Endothelial cell (in vitro differentiated cells): ENCODE measurements around the gene NRG2. TPM values are rescaled to one million over a fixed set of nuclear protein-coding genes. Genes with fewer than 3 reads are reported as not detected.
A peak's percentile ranks its signal among the peaks of the same experiment; 100 is the strongest.

Source experiments
- DNase-seq: peaks from one replicate; pipeline ENCODE4 v3.0.0; 2021; ENCODE audit warnings: low spot score
- H3K27ac Mint-ChIP-seq: one replicate; pipeline ENCODE4 v1.8.0; 2021; ENCODE audit warnings: mixed read lengths, inconsistent platforms; ENCODE audit not compliant: unreplicated experiment
- H3K27me3 Mint-ChIP-seq: one replicate; pipeline ENCODE4 v1.8.0; 2021; ENCODE audit warnings: mild to moderate bottlenecking, moderate library complexity, mixed read lengths, inconsistent platforms; ENCODE audit not compliant: unreplicated experiment
- H3K36me3 Mint-ChIP-seq: one replicate; pipeline ENCODE4 v1.8.0; 2021; ENCODE audit warnings: mild to moderate bottlenecking, low read depth, mixed read lengths, inconsistent platforms; ENCODE audit not compliant: unreplicated experiment
- H3K4me1 Mint-ChIP-seq: one replicate; pipeline ENCODE4 v1.8.0; 2021; ENCODE audit warnings: mild to moderate bottlenecking, mixed read lengths, inconsistent platforms; ENCODE audit not compliant: unreplicated experiment
- H3K4me3 Mint-ChIP-seq: one replicate; pipeline ENCODE4 v1.8.0; 2021; ENCODE audit warnings: mild to moderate bottlenecking, mixed read lengths, inconsistent platforms; ENCODE audit not compliant: unreplicated experiment
- H3K9me3 Mint-ChIP-seq: one replicate; pipeline ENCODE4 v1.8.0; 2021; ENCODE audit warnings: mixed read lengths, inconsistent platforms; ENCODE audit not compliant: unreplicated experiment
- CTCF ChIP-seq: fragments of 200-600 bp; sonication (generic); IDR thresholded peaks from one replicate; pipeline ENCODE4 v1.5.0; 2021; ENCODE audit warnings: antibody characterized with exemption; ENCODE audit not compliant: unreplicated experiment
- total RNA-seq: library from RNA; stranded (reverse); fragmentation: NEBNext Ultra II Directional; extraction: Animal tissue kit (Norgen Biotek cat#: 25700); gene quantifications from one replicate; pipeline ENCODE4 v1.2.1, GENCODE V29; 2021; ENCODE audit not compliant: unreplicated experiment

The NRG2 gene
- total RNA-seq, 1 donor from 2014 or later, result not detected

- Mint-ChIP-seq H3K36me3 (peaks cover 2% of the 10 kb centered on the region), H3K9me3 (no peaks in the 10 kb centered on the region), H3K27me3 (peaks cover 7% of the 10 kb centered on the region), H3K4me3 (no peak overlapping the region), H3K27ac (no peak overlapping the region), H3K4me1 (peaks cover 1% of the 10 kb centered on the region)
- DNase-seq, result no peak
- no peak for TF ChIP-seq CTCF
Measured at GRCh38 chr5:139837711-139838380, 205.3 kb downstream of the NRG2 start.

GRCh38 chr5:139836469-139837208 is 206.5 kb downstream of the NRG2 start:
- DNase-seq, result no peak
- no peaks in the 10 kb centered on the region for H3K9me3 Mint-ChIP-seq
- TF ChIP-seq CTCF, result no peak
- H3K4me1 Mint-ChIP-seq, result no peaks in the 10 kb centered on the region
- peaks cover 7% of the 10 kb centered on the region for H3K27me3 Mint-ChIP-seq
- no peak overlapping the region for H3K4me3 Mint-ChIP-seq
- no peaks in the 10 kb centered on the region for H3K36me3 Mint-ChIP-seq
- peak overlapping the region; percentile 41 for H3K27ac Mint-ChIP-seq

- Mint-ChIP-seq H3K4me3 (no peak overlapping the region), H3K36me3 (no peaks in the 10 kb centered on the region), H3K27ac (no peak overlapping the region), H3K9me3 (no peaks in the 10 kb centered on the region), H3K27me3 (peaks cover 7% of the 10 kb centered on the region), H3K4me1 (no peaks in the 10 kb centered on the region)
- no peak for TF ChIP-seq CTCF
- no peak for DNase-seq
Measured at GRCh38 chr5:139835656-139836055, 207.4 kb downstream of the NRG2 start.

GRCh38 chr5:139833525-139833924 is 209.6 kb downstream of the NRG2 start:
- H3K4me1 Mint-ChIP-seq, result no peaks in the 10 kb centered on the region
- H3K27ac Mint-ChIP-seq, result no peak overlapping the region
- TF ChIP-seq CTCF, result no peak
- no peaks in the 10 kb centered on the region for H3K9me3 Mint-ChIP-seq
- no peak for DNase-seq
- no peak overlapping the region for H3K4me3 Mint-ChIP-seq
- peaks cover 5% of the 10 kb centered on the region for H3K27me3 Mint-ChIP-seq
- H3K36me3 Mint-ChIP-seq, result no peaks in the 10 kb centered on the region

- no peak overlapping the region for H3K27ac Mint-ChIP-seq
- H3K27me3 Mint-ChIP-seq, result peaks cover 7% of the 10 kb centered on the region
- no peak for DNase-seq
- H3K4me1 Mint-ChIP-seq, result no peaks in the 10 kb centered on the region
- no peaks in the 10 kb centered on the region for H3K9me3 Mint-ChIP-seq
- H3K4me3 Mint-ChIP-seq, result no peak overlapping the region
- TF ChIP-seq CTCF, result no peak
- no peaks in the 10 kb centered on the region for H3K36me3 Mint-ChIP-seq
Measured at GRCh38 chr5:139831624-139832023, 211.5 kb downstream of the NRG2 start.
